Fibroblast of pulmonary artery (primary cell): ENCODE data around the gene SELE.
A peak's percentile ranks its signal among the peaks of the same experiment; 100 is the strongest.

Experiments
- DNase-seq: peaks from one replicate; pipeline ENCODE4 v3.0.0-alpha.2; 2010; ENCODE audit warnings: low read depth
- H3K4me3 ChIP-seq: replicated peaks from 2 replicates; pipeline ENCODE4 v1.5.1; 2011; ENCODE audit warnings: low read depth, mild to moderate bottlenecking, control low read depth, low read length, moderate library complexity
- TF ChIP-seq, protein P1 (sequence below): IDR thresholded peaks from 2 replicates; pipeline ENCODE4 v1.5.1; 2011; ENCODE audit warnings: mild to moderate bottlenecking, control low read depth, low read length, inconsistent platforms; ENCODE audit errors: missing control alignments

The SELE gene, protein sequence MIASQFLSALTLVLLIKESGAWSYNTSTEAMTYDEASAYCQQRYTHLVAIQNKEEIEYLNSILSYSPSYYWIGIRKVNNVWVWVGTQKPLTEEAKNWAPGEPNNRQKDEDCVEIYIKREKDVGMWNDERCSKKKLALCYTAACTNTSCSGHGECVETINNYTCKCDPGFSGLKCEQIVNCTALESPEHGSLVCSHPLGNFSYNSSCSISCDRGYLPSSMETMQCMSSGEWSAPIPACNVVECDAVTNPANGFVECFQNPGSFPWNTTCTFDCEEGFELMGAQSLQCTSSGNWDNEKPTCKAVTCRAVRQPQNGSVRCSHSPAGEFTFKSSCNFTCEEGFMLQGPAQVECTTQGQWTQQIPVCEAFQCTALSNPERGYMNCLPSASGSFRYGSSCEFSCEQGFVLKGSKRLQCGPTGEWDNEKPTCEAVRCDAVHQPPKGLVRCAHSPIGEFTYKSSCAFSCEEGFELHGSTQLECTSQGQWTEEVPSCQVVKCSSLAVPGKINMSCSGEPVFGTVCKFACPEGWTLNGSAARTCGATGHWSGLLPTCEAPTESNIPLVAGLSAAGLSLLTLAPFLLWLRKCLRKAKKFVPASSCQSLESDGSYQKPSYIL

DNA sequence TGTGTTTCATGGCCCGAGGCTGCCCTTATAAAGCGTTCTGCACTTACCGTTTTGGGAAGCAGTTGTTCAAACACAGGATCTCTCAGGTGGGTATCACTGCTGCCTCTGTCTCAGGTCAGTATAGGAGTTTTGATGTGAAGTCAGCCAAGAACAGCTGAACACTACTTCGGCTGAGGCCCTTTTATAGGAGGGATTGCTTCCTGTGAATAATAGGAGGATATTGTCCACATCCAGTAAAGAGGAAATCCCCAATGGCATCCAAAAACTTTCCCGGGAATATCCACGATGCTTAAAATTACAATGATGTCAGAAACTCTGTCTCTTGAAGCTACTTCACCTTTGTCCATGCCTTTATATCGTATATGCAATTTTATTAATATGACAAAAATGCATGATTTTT is at the start of gene SELE:
TSS of gene SELE (minus strand) at position 156 of the 400 bp plus-strand sequence. CDS start 467 bp downstream, outside the sequence.
- no peak within 1 kb of the TSS for H3K4me3 ChIP-seq
- TF ChIP-seq, protein P1, sequence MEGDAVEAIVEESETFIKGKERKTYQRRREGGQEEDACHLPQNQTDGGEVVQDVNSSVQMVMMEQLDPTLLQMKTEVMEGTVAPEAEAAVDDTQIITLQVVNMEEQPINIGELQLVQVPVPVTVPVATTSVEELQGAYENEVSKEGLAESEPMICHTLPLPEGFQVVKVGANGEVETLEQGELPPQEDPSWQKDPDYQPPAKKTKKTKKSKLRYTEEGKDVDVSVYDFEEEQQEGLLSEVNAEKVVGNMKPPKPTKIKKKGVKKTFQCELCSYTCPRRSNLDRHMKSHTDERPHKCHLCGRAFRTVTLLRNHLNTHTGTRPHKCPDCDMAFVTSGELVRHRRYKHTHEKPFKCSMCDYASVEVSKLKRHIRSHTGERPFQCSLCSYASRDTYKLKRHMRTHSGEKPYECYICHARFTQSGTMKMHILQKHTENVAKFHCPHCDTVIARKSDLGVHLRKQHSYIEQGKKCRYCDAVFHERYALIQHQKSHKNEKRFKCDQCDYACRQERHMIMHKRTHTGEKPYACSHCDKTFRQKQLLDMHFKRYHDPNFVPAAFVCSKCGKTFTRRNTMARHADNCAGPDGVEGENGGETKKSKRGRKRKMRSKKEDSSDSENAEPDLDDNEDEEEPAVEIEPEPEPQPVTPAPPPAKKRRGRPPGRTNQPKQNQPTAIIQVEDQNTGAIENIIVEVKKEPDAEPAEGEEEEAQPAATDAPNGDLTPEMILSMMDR: no peak
- DNase-seq: no peak

DNA sequence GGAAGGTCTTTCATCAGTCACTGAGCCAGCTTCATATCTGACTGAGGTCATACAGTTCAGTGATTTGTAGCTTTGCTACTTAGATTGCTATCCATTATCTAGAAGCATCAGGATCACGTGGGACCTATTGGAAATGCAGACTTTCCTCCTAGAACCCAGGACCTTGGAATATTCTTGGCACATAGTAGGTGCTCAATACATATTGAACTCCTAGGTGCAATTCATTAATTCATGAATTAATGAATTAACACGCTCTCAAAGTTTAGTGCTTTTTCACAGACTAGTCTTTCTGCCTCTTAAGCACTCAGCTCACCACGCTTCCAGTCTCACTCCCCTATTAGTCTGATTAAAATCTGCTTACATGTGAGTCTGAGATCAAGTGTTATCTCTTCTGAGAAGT is 48.7 kb upstream of the SELE start:
- TF ChIP-seq, protein P1: no peak
- DNase-seq: no peak
- no peak overlapping the region for H3K4me3 ChIP-seq

DNA sequence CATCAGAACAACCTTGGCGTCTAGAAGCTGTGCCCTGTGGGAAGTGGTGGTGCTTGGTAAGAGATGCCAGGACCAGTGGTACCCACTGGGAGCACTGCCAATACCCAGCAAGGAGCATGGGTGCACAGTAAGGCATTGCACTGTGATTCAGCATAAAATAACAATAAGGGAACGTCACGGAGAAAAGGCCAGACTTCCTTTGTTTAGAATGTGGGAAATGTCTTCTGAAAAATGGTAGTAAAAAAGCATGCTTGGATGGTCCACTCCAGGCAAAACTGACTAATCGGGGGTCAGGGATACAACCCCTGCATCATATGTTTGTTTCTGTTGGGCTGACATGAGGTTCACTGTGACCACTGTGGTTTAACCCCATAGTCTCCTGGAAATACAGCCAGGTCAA is 46.1 kb upstream of the SELE start:
- DNase-seq: peak; percentile 60
- no peak overlapping the region for H3K4me3 ChIP-seq
- TF ChIP-seq, protein P1: no peak

DNA sequence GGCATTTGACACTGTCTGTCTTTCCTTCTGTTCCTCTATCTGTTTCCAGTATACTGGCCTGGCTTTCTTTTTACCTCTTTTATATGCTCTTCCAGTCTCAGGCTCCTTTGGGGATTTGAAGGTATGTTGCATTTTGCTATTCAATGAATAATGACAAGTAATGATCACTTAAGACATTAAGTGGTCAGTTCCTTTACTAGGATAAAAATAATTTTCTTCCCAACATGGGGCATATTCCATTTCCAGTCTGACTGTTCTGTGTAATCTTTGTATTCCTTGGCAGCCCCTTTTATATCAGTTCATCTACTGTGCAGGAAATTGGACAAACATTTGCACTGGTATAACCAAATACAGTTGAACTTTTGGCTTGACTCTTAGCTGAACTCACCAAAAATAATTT is 45.3 kb upstream of the SELE start:
- H3K4me3 ChIP-seq: no peak overlapping the region
- TF ChIP-seq, protein P1: no peak
- no peak for DNase-seq

DNA sequence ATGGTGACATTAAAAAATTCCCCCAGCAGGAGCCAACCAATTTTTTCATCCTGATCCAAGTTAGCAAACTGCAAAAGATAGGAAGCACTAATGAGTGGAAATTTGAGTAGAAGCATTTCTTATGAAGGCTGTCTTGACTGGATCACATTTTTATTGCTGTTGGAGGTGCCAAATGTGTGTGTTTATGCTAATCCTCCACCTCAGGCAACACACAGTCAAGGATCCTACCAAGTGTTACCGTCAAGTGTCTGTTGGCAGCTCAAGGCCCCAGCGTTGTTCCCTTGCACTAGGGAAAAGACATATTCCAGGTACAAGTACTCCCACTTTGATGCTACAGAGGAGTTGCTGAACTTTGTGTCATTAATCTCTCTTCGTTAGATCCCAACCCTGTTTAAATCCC is 42.6 kb upstream of the SELE start:
- TF ChIP-seq, protein P1: no peak
- no peak overlapping the region for H3K4me3 ChIP-seq
- DNase-seq: no peak

DNA sequence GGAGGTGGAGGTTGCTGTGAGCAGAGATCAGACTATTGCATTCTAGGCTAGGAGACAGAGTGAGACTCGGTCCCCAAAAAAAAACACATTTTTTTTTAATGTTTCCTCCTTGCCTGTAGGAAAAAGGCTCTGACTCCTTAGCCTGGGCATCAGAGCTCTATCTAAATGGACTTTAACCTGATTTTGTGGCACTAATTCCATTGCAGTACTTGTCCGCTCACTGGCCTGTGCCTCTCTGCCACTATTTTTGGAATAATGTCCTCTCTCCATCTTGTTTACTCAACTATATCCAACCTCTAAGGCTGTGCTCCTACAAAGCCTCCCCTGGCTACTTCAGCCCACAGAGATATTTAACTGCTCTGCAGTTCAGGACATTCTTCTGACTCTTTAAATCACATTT is 34.3 kb upstream of the SELE start:
- TF ChIP-seq, protein P1: no peak
- no peak overlapping the region for H3K4me3 ChIP-seq
- no peak for DNase-seq
